ENCODE data around the gene CGRRF1. TPM values are rescaled to one million over a fixed set of nuclear protein-coding genes. Genes with fewer than 3 reads are reported as not detected.

The CGRRF1 gene
- total and polyA plus RNA-seq, 10 of the 15 experiments (the other 5 are each of a cell fraction or from before 2014, with no cell fraction given), result 5.5 to 47.7 (median 13.5) TPM

GRCh38 chr14:54535126-54535525, 25.4 kb downstream of the CGRRF1 start:
- intact Hi-C loops (cut with micrococcal nuclease; ENCODE audit: unreplicated experiment) (no loop called here), in situ Hi-C loops (cut with MboI) (no loop called here)
- Histone ChIP-seq H3K79me2 (ENCODE audit: control insufficient read depth, insufficient read depth, low read length) (no peaks in the 10 kb centered on the region), H3K9ac (ENCODE audit: control insufficient read depth, insufficient read depth, low read length) (no peak overlapping the region), H3K4me2 (ENCODE audit: control insufficient read depth, insufficient read depth) (no peak overlapping the region), H2AFZ (ENCODE audit: control insufficient read depth, low read depth, low read length) (no peak overlapping the region), H3K36me3 (ENCODE audit: control insufficient read depth in 2 of 2, insufficient read depth in 2 of 2, low read length in 1 of 2) (peaks cover 0 to 2% of the 10 kb centered on the region in 2 experiments; a peak in 1 of 4 replicates), H3K4me3 (no peak overlapping the region), H4K20me1 (ENCODE audit: control insufficient read depth, insufficient read depth) (no peaks in the 10 kb centered on the region), H3K9me3 (replicated peaks; ENCODE audit: control insufficient read depth, insufficient read depth, low read length) (no peaks in the 10 kb centered on the region), H3K4me1 (ENCODE audit: control insufficient read depth, insufficient read depth, low read length) (peaks cover 7% of the 10 kb centered on the region; the same call in 1 of the 2 replicates), H3K27ac (ENCODE audit: control insufficient read depth, insufficient read depth) (no peak overlapping the region), H3K27me3 (replicated peaks in 1 of 2; ENCODE audit: control insufficient read depth in 2 of 2, insufficient read depth in 2 of 2, low read length in 1 of 2) (no peaks in the 10 kb centered on the region)
- ChIA-PET CTCF (no interaction called here), SMC1A (ENCODE audit: uncharacterized antibody, unreplicated experiment) (no interaction called here), RAD21 (ENCODE audit: unreplicated experiment) (no interaction called here), POLR2A (no interaction called here)
- WGBS (ENCODE audit: insufficient coverage, insufficient replicate concordance, low lambda C conversion rate, missing lambda C conversion rate), result 96% methylated on average over 1 of the region's 1 CpG
- no peak for FAIRE-seq
- no TSS peak for BruUV-seq (replicated peaks)
- ATAC-seq, result no peak
- DNase-seq (ENCODE audit: low read depth, low spot score), result no peak
- TF ChIP-seq CTCF (IDR thresholded peaks at IDR 0.05 in 2 of 3, conservative IDR thresholded peaks at IDR 0.05 in 1 of 3; ENCODE audit: control insufficient read depth in 2 of 3, extremely low read depth in 1 of 3, insufficient read depth in 1 of 3, low read depth in 3 of 3, low read length in 3 of 3) (no peak), NFYB (IDR thresholded peaks at IDR 0.05; ENCODE audit: insufficient read depth, low read depth, low read length) (no peak), POLR2AphosphoS5 (IDR thresholded peaks at IDR 0.05; ENCODE audit: low read length) (no peak), NBN (IDR thresholded peaks at IDR 0.05) (no peak), CUX1 (IDR thresholded peaks at IDR 0.05; ENCODE audit: insufficient replicate concordance, low read depth, low read length) (no peak), PKNOX1 (IDR thresholded peaks at IDR 0.05) (no peak), MLLT1 (IDR thresholded peaks at IDR 0.05) (no peak), YY1 (IDR thresholded peaks at IDR 0.05; ENCODE audit: low read depth, low read length) (no peak), FOXK2 (IDR thresholded peaks at IDR 0.05) (no peak), HDAC6 (IDR thresholded peaks at IDR 0.05; ENCODE audit: unreplicated experiment) (no peak), GABPA (IDR thresholded peaks at IDR 0.05; ENCODE audit: low read depth) (no peak), POU2F2 (IDR thresholded peaks at IDR 0.05; ENCODE audit: borderline replicate concordance, low read depth, low read length) (no peak)

Measured in GM12878 (cell line).